DND-41 (cell line): ENCODE results near the gene PADI3.

ENCODE experiments used
- CTCF ChIP-seq: IDR thresholded peaks from 2 replicates; pipeline ENCODE4 v1.5.1; 2012; ENCODE audit warnings: borderline replicate concordance, low read length, moderate library complexity, mild to moderate bottlenecking; ENCODE audit not compliant: poor library complexity, severe bottlenecking; ENCODE audit errors: extremely low read depth
- EZH2 ChIP-seq: IDR thresholded peaks from 3 replicates; pipeline ENCODE4 v1.6.1; 2012; ENCODE audit warnings: borderline replicate concordance, low read depth, mild to moderate bottlenecking, moderate library complexity, low read length, inconsistent platforms; ENCODE audit not compliant: severe bottlenecking

GRCh38 chr1:17237561-17237903 is 11.4 kb upstream of the PADI3 start:
- TF ChIP-seq CTCF (no peak), EZH2 (no peak)
